Effector memory CD8-positive, alpha-beta T cell (primary cell): Measurements from ENCODE around the gene PLEKHM2.
A peak's percentile ranks its signal among the peaks of the same experiment; 100 is the strongest.

Experiments used
- ATAC-seq: fragments of 150-1000 bp; cut with Tn5 transposase; replicated peaks from 2 replicates; pipeline ENCODE4 v1.10.0; 2021; ENCODE audit warnings: mild to moderate bottlenecking, moderate library complexity
- DNase-seq, 3 experiments: peaks; one replicate each; pipeline ENCODE4 v3.0.0; 2021
- H3K27ac Mint-ChIP-seq, 2 donors: one replicate each; pipeline ENCODE4 v1.8.0; 2022; ENCODE audit warnings: mild to moderate bottlenecking in 2 of 2, mixed read lengths in 2 of 2, moderate library complexity in 2 of 2
- H3K27me3 Mint-ChIP-seq, 2 donors: one replicate each; pipeline ENCODE4 v1.8.0; 2022; ENCODE audit warnings: mixed read lengths in 2 of 2
- H3K36me3 Mint-ChIP-seq: one replicate; pipeline ENCODE4 v1.8.0; 2022; ENCODE audit warnings: mild to moderate bottlenecking, moderate library complexity, mixed read lengths; ENCODE audit not compliant: insufficient read depth
- H3K4me1 Mint-ChIP-seq, 2 donors: one replicate each; pipeline ENCODE4 v1.8.0; 2022; ENCODE audit warnings: low read depth in 2 of 2, mixed read lengths in 2 of 2
- H3K4me3 Mint-ChIP-seq, 2 donors: one replicate each; pipeline ENCODE4 v1.8.0; 2022; ENCODE audit warnings: mild to moderate bottlenecking in 2 of 2, mixed read lengths in 2 of 2, moderate library complexity in 2 of 2
- H3K9me3 Mint-ChIP-seq, 2 donors: one replicate each; pipeline ENCODE4 v1.8.0; 2022; ENCODE audit warnings: mixed read lengths in 2 of 2

PLEKHM2 gene

GRCh38 chr1:15717418-15718125 lies 33.5 kb downstream of the PLEKHM2 start:
- no peak overlapping the region for H3K4me3 Mint-ChIP-seq
- peaks cover 1 to 8% of the 10 kb centered on the region in 2 donors for H3K4me1 Mint-ChIP-seq
- DNase-seq: no peak
- peaks cover 56% of the 10 kb centered on the region for H3K36me3 Mint-ChIP-seq
- H3K27ac Mint-ChIP-seq: peak overlapping the region in 1 of 2 donors; percentile 10
- no peaks in the 10 kb centered on the region for H3K27me3 Mint-ChIP-seq
- no peaks in the 10 kb centered on the region for H3K9me3 Mint-ChIP-seq
- ATAC-seq: no peak

- no peak for ATAC-seq
- no peak for DNase-seq
- no peak overlapping the region for H3K4me3 Mint-ChIP-seq
- no peaks in the 10 kb centered on the region for H3K9me3 Mint-ChIP-seq
- H3K27ac Mint-ChIP-seq: peak overlapping the region in 1 of 2 donors; percentile 10
- no peaks in the 10 kb centered on the region for H3K27me3 Mint-ChIP-seq
- H3K36me3 Mint-ChIP-seq: peaks cover 56% of the 10 kb centered on the region
- peaks cover 1 to 5% of the 10 kb centered on the region in 2 donors for H3K4me1 Mint-ChIP-seq
Measured at GRCh38 chr1:15718199-15718601, 34.1 kb downstream of the PLEKHM2 start.

- H3K27me3 Mint-ChIP-seq: no peaks in the 10 kb centered on the region
- H3K9me3 Mint-ChIP-seq: no peaks in the 10 kb centered on the region
- peaks cover 60% of the 10 kb centered on the region for H3K36me3 Mint-ChIP-seq
- H3K27ac Mint-ChIP-seq: peak overlapping the region in 1 of 2 donors; percentile 27
- DNase-seq (no peak), ATAC-seq (no peak)
- H3K4me1 Mint-ChIP-seq: peaks cover under 1 to 1% of the 10 kb centered on the region in 2 donors
- no peak overlapping the region for H3K4me3 Mint-ChIP-seq
Measured at GRCh38 chr1:15719381-15720120, 35.4 kb downstream of the PLEKHM2 start.

- Mint-ChIP-seq H3K27ac (peak overlapping the region; percentile 22 to 71), H3K27me3 (no peaks in the 10 kb centered on the region), H3K9me3 (no peaks in the 10 kb centered on the region), H3K4me1 (no peaks in the 10 kb centered on the region), H3K4me3 (no peak overlapping the region), H3K36me3 (peaks cover 68% of the 10 kb centered on the region)
- DNase-seq: no peak
- no peak for ATAC-seq
Measured at GRCh38 chr1:15720861-15721260, 36.7 kb downstream of the PLEKHM2 start.

- peaks cover 68% of the 10 kb centered on the region for H3K36me3 Mint-ChIP-seq
- DNase-seq (no peak), ATAC-seq (no peak)
- H3K9me3 Mint-ChIP-seq: no peaks in the 10 kb centered on the region
- no peaks in the 10 kb centered on the region for H3K27me3 Mint-ChIP-seq
- no peak overlapping the region for H3K4me3 Mint-ChIP-seq
- no peaks in the 10 kb centered on the region for H3K4me1 Mint-ChIP-seq
- no peak overlapping the region for H3K27ac Mint-ChIP-seq
Measured at GRCh38 chr1:15722411-15722810, 38.3 kb downstream of the PLEKHM2 start.

- Mint-ChIP-seq H3K36me3 (peaks cover 68% of the 10 kb centered on the region), H3K4me3 (no peak overlapping the region), H3K27me3 (no peaks in the 10 kb centered on the region), H3K4me1 (no peaks in the 10 kb centered on the region), H3K9me3 (no peaks in the 10 kb centered on the region), H3K27ac (no peak overlapping the region)
- no peak for DNase-seq
- no peak for ATAC-seq
Measured at GRCh38 chr1:15722836-15723532, 38.9 kb downstream of the PLEKHM2 start.

- H3K27ac Mint-ChIP-seq: peak overlapping the region in 1 of 2 donors; percentile 83
Measured at GRCh38 chr1:15723631-15724246, 39.6 kb downstream of the PLEKHM2 start.

GRCh38 chr1:15724949-15725880 lies 41.1 kb downstream of the PLEKHM2 start:
- Mint-ChIP-seq H3K4me1 (no peaks in the 10 kb centered on the region), H3K9me3 (no peaks in the 10 kb centered on the region), H3K36me3 (peaks cover 61% of the 10 kb centered on the region), H3K27me3 (no peaks in the 10 kb centered on the region), H3K4me3 (no peak overlapping the region), H3K27ac (peak overlapping the region; percentile 4 to 72)
- DNase-seq (no peak), ATAC-seq (no peak)

More at GRCh38 chr1:15723631-15724246, 39.6 kb downstream of the PLEKHM2 start:
- H3K4me1 Mint-ChIP-seq: no peaks in the 10 kb centered on the region
- no peaks in the 10 kb centered on the region for H3K9me3 Mint-ChIP-seq
- H3K27me3 Mint-ChIP-seq: no peaks in the 10 kb centered on the region
- ATAC-seq (no peak), DNase-seq (no peak)
- no peak overlapping the region for H3K4me3 Mint-ChIP-seq
- peaks cover 71% of the 10 kb centered on the region for H3K36me3 Mint-ChIP-seq

GRCh38 chr1:15726508-15726907 lies 42.4 kb downstream of the PLEKHM2 start:
- no peak overlapping the region for H3K4me3 Mint-ChIP-seq
- DNase-seq (no peak), ATAC-seq (no peak)
- H3K27ac Mint-ChIP-seq: peak overlapping the region in 1 of 2 donors; percentile 15
- no peaks in the 10 kb centered on the region for H3K9me3 Mint-ChIP-seq
- H3K27me3 Mint-ChIP-seq: no peaks in the 10 kb centered on the region
- H3K36me3 Mint-ChIP-seq: peaks cover 55% of the 10 kb centered on the region
- H3K4me1 Mint-ChIP-seq: no peaks in the 10 kb centered on the region

GRCh38 chr1:15727021-15727420 lies 42.9 kb downstream of the PLEKHM2 start:
- H3K4me3 Mint-ChIP-seq: no peak overlapping the region
- no peaks in the 10 kb centered on the region for H3K27me3 Mint-ChIP-seq
- H3K9me3 Mint-ChIP-seq: no peaks in the 10 kb centered on the region
- ATAC-seq (no peak), DNase-seq (no peak)
- H3K27ac Mint-ChIP-seq: peak overlapping the region in 1 of 2 donors; percentile 15
- peaks cover 51% of the 10 kb centered on the region for H3K36me3 Mint-ChIP-seq
- H3K4me1 Mint-ChIP-seq: no peaks in the 10 kb centered on the region

GRCh38 chr1:15727424-15727823 lies 43.3 kb downstream of the PLEKHM2 start:
- peaks cover 49% of the 10 kb centered on the region for H3K36me3 Mint-ChIP-seq
- DNase-seq: no peak
- H3K4me3 Mint-ChIP-seq: no peak overlapping the region
- no peak overlapping the region for H3K27ac Mint-ChIP-seq
- H3K4me1 Mint-ChIP-seq: no peaks in the 10 kb centered on the region
- ATAC-seq: no peak
- H3K27me3 Mint-ChIP-seq: no peaks in the 10 kb centered on the region
- no peaks in the 10 kb centered on the region for H3K9me3 Mint-ChIP-seq

GRCh38 chr1:15727866-15728534 lies 43.9 kb downstream of the PLEKHM2 start:
- no peaks in the 10 kb centered on the region for H3K9me3 Mint-ChIP-seq
- H3K4me3 Mint-ChIP-seq: no peak overlapping the region
- no peak for DNase-seq
- no peaks in the 10 kb centered on the region for H3K27me3 Mint-ChIP-seq
- no peak for ATAC-seq
- H3K4me1 Mint-ChIP-seq: no peaks in the 10 kb centered on the region
- peak overlapping the region in 1 of 2 donors; percentile 68 for H3K27ac Mint-ChIP-seq
- peaks cover 54% of the 10 kb centered on the region for H3K36me3 Mint-ChIP-seq
